HG03432 (cell line): ENCODE results near the gene PLEK.
"Not testable (repeated sequence)": the region's sequence is repeated elsewhere in the genome, so short reads cannot be mapped to it uniquely, and the experiment has no call there.

Experiments used
- ATAC-seq: cut with Tn5 transposase; IDR thresholded peaks from one replicate; pipeline ENCODE4 v1.9.1; 2021; ENCODE audit warnings: mild to moderate bottlenecking, moderate library complexity; ENCODE audit not compliant: unreplicated experiment

The PLEK gene, protein sequence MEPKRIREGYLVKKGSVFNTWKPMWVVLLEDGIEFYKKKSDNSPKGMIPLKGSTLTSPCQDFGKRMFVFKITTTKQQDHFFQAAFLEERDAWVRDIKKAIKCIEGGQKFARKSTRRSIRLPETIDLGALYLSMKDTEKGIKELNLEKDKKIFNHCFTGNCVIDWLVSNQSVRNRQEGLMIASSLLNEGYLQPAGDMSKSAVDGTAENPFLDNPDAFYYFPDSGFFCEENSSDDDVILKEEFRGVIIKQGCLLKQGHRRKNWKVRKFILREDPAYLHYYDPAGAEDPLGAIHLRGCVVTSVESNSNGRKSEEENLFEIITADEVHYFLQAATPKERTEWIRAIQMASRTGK

DNA sequence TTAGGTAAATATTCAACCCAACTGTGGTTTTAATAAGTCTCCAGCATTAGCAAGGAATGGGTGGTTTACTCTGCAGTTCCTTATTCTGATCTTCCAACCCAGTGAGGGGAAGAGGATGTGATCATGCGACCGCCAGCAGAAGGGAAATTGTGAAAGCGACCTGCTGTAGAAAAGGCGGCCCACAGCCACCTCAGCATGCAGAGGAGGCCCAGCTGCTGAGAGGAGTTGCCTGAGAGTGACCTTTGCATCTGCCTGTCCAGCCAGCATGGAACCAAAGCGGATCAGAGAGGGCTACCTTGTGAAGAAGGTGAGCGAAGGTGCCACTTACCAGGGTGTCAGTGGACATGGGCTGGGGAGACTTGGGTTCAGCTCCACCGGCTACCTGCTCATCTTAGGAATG is at the start of gene PLEK:
Gene PLEK, plus strand, starts transcription at position 196 of the 400 bp plus-strand sequence. Its CDS starts 70 bp downstream, at position 266.
- peak; percentile 67 for ATAC-seq

DNA sequence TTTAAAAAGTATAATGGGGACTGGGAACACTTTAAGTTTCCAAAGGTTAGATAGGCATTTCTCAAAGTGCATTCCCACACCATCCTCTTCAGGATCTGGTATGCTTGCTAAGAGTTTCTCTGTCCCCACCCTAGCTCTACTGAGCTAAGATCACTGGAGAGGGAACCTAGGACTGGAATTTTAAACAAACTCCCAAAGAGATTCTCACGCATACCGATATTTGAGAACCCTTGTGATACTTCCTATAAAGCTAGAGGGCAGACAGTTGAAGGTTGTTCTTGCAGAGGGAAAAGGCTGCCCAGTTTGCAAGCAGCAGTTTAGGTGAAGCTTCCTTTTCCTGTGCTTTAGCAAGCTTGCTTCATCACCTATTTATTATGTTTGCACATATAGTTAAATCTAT is 49.0 kb upstream of the PLEK start:
- no peak for ATAC-seq

DNA sequence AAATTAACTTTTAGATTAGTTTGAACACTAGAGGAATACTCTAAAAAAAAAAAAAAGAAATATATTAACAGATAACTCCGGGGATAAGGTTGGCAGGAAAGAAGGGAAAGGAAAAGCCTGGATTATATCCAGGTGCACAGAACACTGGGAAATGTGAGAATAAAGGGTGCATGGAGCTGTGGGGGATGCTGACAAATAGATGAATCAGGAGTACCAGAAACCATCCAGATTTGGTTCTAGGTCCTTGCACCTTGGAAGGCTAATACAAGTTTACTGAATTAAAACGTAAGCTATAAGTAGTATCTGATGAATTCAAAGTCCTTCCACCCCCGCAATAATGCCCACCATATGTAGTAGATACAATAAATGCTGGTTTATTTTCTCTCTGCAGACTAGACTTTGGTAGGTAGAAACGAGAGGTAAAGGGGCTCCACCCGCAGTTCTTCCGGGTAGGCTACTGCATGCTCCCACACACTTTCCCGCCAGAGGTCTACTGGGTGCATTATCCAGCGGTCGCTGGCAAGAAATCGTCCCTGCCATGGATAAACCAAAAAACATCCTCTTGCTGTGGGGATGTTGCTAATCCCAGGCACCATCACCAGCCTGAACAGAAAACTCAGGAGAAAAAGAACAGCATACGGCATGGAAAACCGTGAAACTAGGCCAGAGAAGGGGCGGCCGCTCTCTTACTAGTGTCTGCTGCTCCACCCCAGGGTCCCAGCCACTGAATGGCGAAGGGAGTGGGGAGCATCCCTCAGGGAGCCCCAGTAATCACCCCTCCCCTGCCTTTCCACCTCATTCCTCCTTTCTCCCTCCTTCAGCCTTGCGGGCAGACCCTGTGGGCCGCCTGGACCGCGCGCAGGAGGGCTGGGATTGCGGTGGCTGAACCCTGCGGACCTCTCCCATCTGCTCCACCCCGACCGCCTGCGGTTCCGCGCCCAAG is 46.8 kb upstream of the PLEK start:
- no peak for ATAC-seq

DNA sequence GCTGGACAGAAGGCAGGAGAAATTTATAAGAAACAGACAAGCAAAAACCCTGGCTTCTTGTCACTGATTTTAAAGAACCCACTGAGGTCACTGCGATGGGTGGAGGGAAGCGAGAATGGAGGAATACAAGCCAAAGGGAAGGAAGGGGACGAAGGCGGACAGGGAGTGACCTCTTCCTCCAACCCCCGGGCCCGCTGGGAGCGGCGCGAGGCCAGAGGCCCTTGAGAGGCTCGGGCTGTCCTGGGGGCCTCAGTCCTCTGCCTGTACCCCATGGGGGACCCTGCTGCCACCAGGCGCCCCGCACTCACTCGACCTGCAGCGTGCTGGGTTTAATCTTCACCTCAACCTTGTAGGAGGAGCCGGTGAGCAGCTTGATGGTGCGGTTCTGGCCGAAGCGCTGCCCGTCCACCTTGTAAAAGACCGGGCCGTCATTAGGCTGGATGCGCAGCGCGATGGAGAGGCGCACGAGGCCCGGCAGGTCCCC is 46.1 kb upstream of the PLEK start:
- peak; percentile 28 for ATAC-seq

DNA sequence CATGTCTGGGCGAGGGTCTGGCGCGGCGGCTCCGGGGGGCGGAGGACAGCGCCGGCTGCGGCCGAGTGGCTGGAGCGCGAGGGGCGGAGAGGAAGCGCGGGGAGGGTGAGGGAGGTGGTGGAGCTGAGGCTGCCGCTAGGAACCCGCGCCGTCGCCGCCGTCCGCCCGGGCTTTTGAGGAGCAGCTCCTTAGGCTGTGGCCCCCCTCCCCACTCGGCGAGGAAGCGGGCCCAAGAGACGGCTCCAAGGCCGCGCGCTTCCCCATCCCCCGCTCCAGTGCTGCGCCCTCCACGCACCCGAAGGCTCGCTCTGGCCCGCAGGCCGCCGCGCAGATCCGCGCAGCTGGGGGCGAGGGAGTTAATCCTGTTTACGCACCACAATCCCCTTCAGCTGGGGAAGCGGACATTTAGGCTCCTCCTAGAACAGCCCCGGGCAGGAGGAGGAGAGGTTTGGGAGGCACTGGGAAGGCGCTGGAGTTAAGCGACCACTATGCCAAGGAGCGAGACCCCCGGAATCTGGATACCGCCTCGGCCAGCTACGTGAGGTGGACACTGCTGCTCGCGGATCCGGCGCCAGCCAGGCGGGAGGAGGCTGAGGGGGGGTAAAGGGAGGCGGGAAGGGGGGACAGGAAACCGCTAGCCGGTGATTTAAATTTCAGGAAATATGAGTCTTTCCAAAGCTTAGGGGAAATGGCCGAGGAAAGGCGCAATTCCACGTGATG is 45.5 kb upstream of the PLEK start, which contains the start of gene CNRIP1:
Gene CNRIP1, minus strand, starts transcription at position 552 of the 720 bp plus-strand sequence. Its CDS starts 549 bp downstream, at position 3.
- peak; percentile 37 for ATAC-seq

DNA sequence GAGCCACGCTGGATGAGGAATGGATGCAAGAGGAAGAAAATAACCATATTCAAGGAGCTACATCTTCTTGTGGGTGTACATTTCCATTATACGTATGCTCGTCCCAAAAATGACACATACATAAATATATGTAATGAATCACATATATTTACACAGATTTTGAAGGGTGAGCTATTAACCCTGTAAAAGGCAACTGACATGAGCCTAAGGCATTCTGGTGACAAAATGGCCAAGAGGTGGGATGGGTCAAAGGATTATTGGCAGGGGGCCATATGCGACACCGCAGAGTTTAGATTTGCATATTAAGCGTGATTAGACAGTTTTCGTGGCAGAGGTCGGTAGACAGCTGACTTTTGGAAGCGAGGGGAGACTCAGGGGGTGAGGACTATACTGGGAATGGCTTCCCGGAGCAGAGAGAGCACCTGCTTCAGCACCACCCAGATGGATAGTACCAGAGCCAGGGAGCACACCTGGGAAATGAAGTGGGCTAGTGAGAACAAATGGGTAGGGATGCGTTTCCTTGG is 44.9 kb upstream of the PLEK start:
- ATAC-seq: no peak

DNA sequence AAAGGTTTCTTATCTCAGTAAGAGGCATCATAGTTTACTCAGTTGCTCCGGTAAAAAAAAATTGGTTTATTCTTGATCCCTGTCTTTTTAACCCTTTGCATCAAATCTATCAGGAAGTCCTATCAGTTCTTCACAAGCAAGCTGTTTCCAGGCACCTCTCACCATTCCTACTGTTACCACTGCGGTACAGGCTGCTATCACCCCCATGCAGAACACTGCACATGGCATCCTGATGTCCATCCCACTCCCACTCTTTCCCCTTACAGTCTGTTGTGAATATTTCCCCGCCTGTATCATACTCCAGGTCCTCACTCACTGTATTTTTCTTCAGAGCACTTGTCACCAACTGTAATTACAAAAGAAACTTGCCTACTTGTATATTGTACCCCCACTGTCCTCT is 40.0 kb upstream of the PLEK start:
- ATAC-seq: no peak

DNA sequence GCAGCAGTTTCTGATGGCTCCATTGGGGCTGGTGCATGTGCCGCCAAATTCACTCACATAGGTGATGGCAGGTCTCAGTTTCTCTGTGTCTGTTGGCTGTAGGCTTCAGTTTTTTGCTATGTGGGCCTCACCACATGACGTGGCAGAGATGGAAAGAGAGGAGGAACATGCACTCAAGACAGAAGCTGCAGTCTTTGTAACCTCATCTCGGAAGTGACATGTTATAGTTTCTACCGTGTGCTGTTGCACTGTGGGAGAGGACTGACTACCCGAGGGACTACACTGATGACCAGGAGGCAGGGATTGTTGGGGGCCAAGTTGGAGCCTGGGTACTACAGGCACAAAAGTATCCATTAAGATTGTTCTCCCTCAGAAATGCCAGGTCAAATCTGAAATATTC is 36.2 kb upstream of the PLEK start:
- ATAC-seq: no peak

DNA sequence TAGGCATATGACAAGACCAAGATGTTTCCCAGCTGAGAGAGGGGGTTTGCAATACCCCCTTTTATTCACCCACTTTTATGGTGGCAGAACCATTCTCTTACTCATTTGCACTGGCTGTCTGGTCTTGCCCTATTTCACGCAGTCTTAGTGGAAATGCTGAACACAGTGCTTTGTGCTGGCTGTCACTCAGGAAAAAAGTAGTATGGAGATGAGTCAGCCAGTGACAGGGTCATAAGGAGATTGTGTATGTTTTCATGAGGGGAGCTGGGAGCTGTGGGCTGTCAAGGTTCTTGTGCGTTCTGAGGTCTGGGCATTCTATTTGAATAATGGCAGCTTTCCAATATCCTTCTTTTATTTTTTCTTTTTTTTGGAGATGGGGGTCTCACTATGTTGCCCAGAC is 34.4 kb upstream of the PLEK start:
- ATAC-seq: no peak

DNA sequence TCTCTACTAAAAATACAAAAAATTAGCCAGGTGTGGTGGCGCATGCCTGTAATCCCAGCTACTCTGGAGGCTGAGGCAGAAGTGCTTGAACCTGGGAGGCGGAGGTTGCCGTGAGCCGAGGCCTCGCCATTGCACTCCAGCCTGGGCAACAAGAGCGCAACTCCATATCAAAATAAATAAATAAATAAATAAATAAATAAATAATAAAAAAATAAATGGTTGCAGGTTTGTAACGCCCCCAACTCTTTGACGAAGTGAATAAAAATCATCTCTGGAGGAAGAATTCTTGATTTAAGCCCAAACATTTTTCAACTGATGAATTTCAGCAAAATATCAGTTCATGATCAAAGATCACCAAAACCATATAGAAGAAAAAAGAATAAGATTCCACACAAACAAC is 32.1 kb upstream of the PLEK start:
- no peak for ATAC-seq

DNA sequence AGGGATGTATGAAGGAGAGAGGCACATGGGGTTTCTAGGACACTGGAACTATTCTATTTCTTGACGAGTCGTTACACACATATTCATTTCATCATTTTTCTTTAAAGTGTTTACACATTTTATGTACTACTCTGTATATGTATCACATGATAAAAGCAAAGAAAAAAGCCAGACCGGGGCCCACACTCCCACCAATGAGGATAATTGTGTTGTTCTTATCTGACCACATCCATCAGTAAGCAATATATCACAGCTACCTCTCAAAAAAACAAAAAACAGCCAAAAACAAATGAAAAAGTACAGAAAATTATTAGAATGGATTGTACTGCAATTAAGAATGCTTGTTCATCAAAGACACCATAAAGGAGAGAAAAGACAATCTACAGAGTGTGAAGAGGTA is 31.2 kb upstream of the PLEK start:
- no peak for ATAC-seq

DNA sequence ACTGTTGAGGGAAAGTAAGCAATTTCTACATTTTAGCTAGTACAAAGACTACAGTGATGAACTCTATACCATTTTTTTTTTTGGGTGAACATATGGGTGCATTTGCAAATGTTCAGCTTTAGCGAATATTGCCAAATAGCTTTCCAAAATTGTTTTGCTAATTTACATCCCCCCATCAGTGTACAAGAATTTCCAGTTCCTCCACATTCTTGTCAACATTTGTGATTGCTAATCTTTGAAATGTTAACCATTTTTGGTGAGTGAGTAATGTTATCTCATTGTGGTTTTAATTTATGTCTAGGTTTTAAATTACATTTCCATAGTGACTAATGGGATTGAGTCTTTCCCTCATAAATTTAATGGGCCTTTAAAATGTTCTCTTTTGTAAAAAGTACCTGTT is 28.9 kb upstream of the PLEK start:
- ATAC-seq: no peak

DNA sequence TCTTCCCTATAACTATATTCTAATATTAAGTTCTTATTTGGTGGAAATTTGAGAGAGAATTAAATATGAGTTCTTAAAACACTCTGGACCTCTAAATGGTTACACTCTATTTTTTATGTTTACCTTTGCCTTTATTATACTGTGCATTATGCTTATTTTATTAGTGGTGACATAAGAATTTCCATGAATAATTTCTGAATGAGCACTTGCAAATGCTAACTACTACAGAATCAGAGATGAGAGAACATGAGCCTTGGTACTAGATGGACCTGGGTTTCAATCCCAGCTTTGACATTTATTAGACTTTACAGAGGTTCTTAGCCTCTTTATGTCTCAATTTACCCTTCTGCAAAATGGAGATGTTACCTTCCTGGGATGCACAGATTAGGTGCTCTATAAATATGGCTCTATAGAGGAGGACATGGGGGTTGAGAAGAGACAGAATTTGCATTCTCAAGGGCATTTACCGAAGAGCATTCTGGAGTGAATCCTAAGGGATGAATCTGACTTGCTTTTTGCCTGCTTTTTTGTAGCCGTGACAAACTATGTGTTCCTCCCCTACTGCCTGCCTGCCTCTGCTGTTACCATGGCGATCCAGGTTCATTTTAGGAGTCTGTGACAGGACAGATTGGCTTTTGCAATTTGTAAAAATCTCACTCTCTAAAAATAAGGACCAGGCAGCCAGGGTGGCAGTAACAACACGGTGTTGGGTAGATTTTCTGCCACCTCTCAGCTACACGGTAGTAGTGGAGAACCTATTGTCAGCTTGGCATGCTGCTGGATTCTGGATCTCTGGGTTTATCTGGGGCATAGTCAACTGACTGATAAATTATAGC is 24.6 kb upstream of the PLEK start:
- no peak for ATAC-seq

DNA sequence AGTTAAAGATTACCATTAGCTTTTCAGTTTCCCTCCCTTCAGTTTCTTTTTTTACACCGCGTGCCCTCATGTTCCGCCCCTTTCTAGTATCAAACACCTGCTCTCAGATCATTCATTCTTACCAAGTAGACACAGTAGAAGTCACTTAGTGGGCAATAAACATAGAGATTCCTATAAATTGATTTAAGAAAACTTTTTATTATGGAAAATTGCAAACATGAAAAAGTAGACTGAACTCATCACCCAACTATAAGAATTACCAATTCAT is 24.1 kb upstream of the PLEK start:
- no peak for ATAC-seq

DNA sequence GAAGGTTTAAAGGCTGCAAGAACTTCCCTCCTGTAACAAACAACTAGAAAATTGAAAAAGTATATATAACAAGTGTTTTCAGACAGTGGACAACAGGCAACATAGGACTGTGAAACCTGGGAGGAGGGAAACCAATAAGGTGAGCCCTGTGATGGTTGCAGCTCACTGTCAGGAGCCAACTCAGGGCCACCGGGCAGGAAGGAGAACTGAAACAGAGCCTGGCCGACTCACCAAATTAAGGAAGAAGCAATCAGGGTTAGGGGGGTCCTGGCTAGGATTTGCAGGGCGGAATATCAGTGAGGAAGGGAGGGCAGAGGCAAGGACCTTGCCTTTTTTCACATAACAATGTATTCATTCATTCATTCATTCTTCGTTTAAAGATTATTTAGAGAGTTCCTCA is 23.5 kb upstream of the PLEK start:
- ATAC-seq: no peak

DNA sequence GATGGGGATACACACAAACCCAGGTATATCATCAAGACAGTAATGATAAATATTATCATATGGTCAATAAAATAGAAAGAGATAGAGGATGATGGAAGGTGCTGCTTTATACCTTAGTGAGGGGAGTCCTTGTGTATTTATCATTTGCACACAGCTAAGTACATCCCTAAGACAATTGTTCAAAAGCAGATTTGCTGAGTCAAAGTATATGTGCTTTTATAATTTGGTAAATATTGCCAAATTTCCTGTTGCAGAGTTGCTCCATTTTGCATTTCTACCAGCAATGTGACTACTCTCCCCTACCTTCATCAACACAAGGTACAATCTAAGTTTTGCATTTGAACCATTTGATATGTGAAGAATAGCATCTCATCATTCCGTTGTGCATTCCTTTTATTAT is 22.6 kb upstream of the PLEK start:
- ATAC-seq: no peak

DNA sequence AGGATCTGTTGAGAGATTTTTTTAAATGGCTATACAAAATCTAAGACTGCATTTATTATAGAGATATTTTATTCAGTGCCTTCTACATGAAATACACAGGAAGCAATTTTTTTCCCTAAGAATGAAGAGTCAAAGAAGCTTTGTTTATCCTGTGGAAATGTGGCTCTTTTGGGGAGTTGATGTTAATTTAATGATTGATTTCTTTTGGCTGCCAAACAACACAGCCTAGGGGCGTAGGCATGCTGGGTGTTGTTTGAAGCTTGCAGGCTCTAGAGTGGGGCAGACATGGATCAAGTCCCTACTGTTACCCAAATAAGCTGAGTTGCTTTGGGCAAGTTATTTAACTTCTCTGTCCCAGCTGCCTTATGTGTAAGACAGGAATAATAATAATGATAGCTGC is 21.1 kb upstream of the PLEK start:
- ATAC-seq: no peak

DNA sequence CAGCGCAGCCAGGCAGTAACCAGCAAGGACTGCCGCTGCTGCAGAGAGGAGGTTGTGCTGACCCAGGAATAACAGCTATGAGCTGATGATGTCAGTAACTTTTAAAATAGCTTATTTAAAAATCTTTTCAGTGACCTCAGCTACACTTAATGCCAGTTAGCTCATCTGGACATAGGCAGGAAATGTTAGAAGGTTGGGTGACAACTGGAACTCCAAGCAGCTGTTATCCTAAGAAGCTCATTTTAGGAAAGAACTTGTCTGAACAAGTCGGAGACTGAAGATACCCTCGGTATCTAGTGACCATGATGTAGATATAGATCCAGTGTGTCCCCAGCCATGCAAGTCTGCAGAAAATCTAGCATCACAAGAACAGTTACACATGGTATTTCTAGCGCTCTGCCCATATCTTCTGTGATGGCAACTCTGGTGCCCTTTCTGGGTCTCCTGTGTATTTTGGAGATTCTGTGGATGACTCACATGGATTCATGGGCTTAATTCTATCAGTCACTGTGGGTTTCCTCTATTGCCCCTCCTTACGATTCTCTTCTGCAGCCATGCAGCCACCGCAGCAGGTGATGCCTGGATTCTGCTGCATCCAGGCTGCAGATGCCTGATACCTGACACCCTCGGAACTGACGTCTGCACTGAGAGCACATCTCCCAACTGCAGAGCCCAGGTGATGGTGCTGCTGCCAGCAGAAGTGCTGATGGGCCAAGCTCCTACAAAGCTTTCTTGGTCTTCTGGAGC is 19.8 kb upstream of the PLEK start:
- no peak for ATAC-seq

DNA sequence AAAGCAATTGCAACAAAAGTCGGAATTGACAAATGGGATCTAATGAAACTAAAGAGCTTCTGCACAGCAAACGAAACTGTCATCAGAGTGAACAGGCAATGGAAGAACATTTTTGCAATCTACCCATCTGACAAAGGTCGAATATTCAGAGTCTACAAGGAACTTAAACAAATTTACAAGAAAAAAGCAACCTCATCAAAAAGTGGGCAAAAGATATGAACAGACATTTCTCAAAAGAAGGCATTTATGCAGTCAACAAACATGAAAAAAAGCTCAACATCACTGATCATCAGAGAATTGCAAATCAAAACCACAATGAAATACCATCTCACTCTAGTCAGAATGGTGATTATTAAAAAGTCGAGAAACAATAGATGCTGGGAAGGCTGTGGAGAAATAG is 16.0 kb upstream of the PLEK start:
- ATAC-seq: not testable (repeated sequence)

DNA sequence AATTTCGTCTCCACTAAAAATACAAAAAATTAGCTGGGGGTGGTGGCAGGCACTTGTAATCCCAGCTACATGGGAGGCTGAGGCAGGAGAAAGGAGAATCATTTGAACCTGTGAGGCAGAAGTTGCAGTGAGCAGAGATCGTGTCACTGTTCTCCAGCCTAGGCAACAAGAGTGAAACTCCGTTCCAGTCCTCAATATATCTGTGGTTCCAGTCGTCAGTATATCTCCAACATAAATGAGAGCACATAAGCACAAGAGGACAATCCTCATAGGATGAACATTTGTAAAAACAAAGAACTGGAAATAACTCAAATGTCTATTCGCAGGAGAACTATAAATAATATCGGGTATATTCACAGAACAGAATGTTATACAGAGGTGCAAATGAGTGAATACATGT is 13.1 kb upstream of the PLEK start:
- no peak for ATAC-seq
